Osteoblast (primary cell): Measurements from ENCODE around the gene CENPC. TPM values are rescaled to one million over a fixed set of nuclear protein-coding genes. Genes with fewer than 3 reads are reported as not detected.
"Not testable (repeated sequence)": the region's sequence is repeated elsewhere in the genome, so short reads cannot be mapped to it uniquely, and the experiment has no call there.

Experiments
- DNase-seq: peaks from one replicate; pipeline ENCODE4 v3.0.0; 2011; ENCODE audit warnings: low spot score, mixed read lengths; ENCODE audit not compliant: insufficient read length; ENCODE audit errors: missing footprints
- H2AFZ ChIP-seq: 2 replicates; pipeline ENCODE4 v1.6.0; 2011; ENCODE audit warnings: mild to moderate bottlenecking, low read length
- H3K27ac ChIP-seq: 2 replicates; pipeline ENCODE4 v1.5.1; 2011; ENCODE audit warnings: mild to moderate bottlenecking, low read depth, low read length, moderate library complexity
- H3K27me3 ChIP-seq: 2 replicates; pipeline ENCODE4 v1.6.0; 2012; ENCODE audit warnings: mild to moderate bottlenecking, control low read depth, inconsistent platforms, low read length, moderate library complexity; ENCODE audit not compliant: insufficient read depth
- H3K36me3 ChIP-seq: 2 replicates; pipeline ENCODE4 v1.5.1; 2011; ENCODE audit warnings: mild to moderate bottlenecking, low read length, control low read depth, moderate library complexity; ENCODE audit not compliant: insufficient read depth
- H3K4me1 ChIP-seq: 2 replicates; pipeline ENCODE4 v1.5.1; 2011; ENCODE audit warnings: mild to moderate bottlenecking, low read length, control low read depth, moderate library complexity; ENCODE audit not compliant: insufficient read depth
- H3K4me2 ChIP-seq: 2 replicates; pipeline ENCODE4 v1.6.0; 2011; ENCODE audit warnings: mild to moderate bottlenecking, low read length; ENCODE audit not compliant: insufficient read depth
- H3K4me3 ChIP-seq: fragments of 200-600 bp; sonication (generic); 3 replicates; pipeline ENCODE4 v1.5.1; 2012; ENCODE audit warnings: mild to moderate bottlenecking, low read length, inconsistent platforms; ENCODE audit not compliant: insufficient read depth
- H3K79me2 ChIP-seq: 2 replicates; pipeline ENCODE4 v1.6.0; 2012; ENCODE audit warnings: mild to moderate bottlenecking, low read length, control low read depth, inconsistent platforms; ENCODE audit not compliant: insufficient read depth
- H3K9me3 ChIP-seq: 2 replicates; pipeline ENCODE4 v1.5.1; 2011; ENCODE audit warnings: low read depth, low read length, control low read depth
- H4K20me1 ChIP-seq: 2 replicates; pipeline ENCODE4 v1.6.0; 2012; ENCODE audit warnings: mild to moderate bottlenecking, low read length, control low read depth; ENCODE audit not compliant: insufficient read depth
- CTCF ChIP-seq: IDR thresholded peaks from 2 replicates; pipeline ENCODE4 v1.5.1; 2011; ENCODE audit warnings: mild to moderate bottlenecking, low read depth, low read length, moderate library complexity; ENCODE audit errors: extremely low read depth
- total RNA-seq: library from RNA; depleted of rRNA; stranded (reverse); fragments of >200 nt; gene quantifications from 2 replicates; pipeline ENCODE4 v1.2.3, GENCODE V29; 2012

The CENPC gene
- total RNA-seq, 1 donor = 19.9 TPM

GRCh38 chr4:67533112-67533511 is 12.2 kb downstream of the CENPC start:
- DNase-seq = no peak
- Histone ChIP-seq H3K36me3 (peaks cover 30% of the 10 kb centered on the region), H3K27ac (no peak overlapping the region), H3K27me3 (no peaks in the 10 kb centered on the region), H3K4me1 (no peaks in the 10 kb centered on the region), H3K79me2 (peaks cover 9% of the 10 kb centered on the region), H3K4me2 (no peak overlapping the region), H3K9me3 (no peaks in the 10 kb centered on the region), H3K4me3 (no peak overlapping the region), H2AFZ (no peak overlapping the region), H4K20me1 (no peaks in the 10 kb centered on the region)
- no peak for TF ChIP-seq CTCF

- Histone ChIP-seq H3K79me2 (peaks cover 13% of the 10 kb centered on the region), H3K36me3 (peaks cover 25% of the 10 kb centered on the region)
- not testable (repeated sequence) for H3K4me1 ChIP-seq, DNase-seq, H4K20me1 ChIP-seq, H3K27ac ChIP-seq, H3K27me3 ChIP-seq, H3K4me2 ChIP-seq, H3K9me3 ChIP-seq, H2AFZ ChIP-seq, H3K4me3 ChIP-seq
These were observed 12.9 kb downstream of the CENPC start for GRCh38 chr4:67532397-67532796.

GRCh38 chr4:67531379-67531962 is 13.8 kb downstream of the CENPC start:
- Histone ChIP-seq H3K79me2 (peaks cover 16% of the 10 kb centered on the region), H3K4me1 (no peaks in the 10 kb centered on the region), H2AFZ (no peak overlapping the region), H3K27me3 (no peaks in the 10 kb centered on the region), H3K36me3 (peaks cover 19% of the 10 kb centered on the region), H3K4me3 (no peak overlapping the region), H3K9me3 (no peaks in the 10 kb centered on the region), H3K4me2 (no peak overlapping the region), H4K20me1 (no peaks in the 10 kb centered on the region), H3K27ac (no peak overlapping the region)
- TF ChIP-seq CTCF = no peak
- DNase-seq = no peak

GRCh38 chr4:67524140-67524539 is 21.2 kb downstream of the CENPC start:
- H3K27me3 ChIP-seq, H3K4me3 ChIP-seq, H3K27ac ChIP-seq, H3K4me2 ChIP-seq, H4K20me1 ChIP-seq, H3K9me3 ChIP-seq, H3K4me1 ChIP-seq, H3K36me3 ChIP-seq, DNase-seq, H2AFZ ChIP-seq: not testable (repeated sequence)
- H3K79me2 ChIP-seq = peaks cover 47% of the 10 kb centered on the region

GRCh38 chr4:67522851-67523671 is 22.2 kb downstream of the CENPC start:
- Histone ChIP-seq H4K20me1 (no peaks in the 10 kb centered on the region), H3K79me2 (peaks cover 47% of the 10 kb centered on the region), H2AFZ (no peak overlapping the region), H3K4me2 (no peak overlapping the region), H3K4me1 (no peaks in the 10 kb centered on the region), H3K9me3 (no peaks in the 10 kb centered on the region), H3K4me3 (no peak overlapping the region), H3K27me3 (no peaks in the 10 kb centered on the region), H3K27ac (no peak overlapping the region), H3K36me3 (peaks cover 7% of the 10 kb centered on the region)
- no peak for DNase-seq
- TF ChIP-seq CTCF = no peak
